Cardiac septum (tissue), 1 donor: ENCODE measurements around the gene CARMIL1. TPM values are rescaled to one million over a fixed set of nuclear protein-coding genes. Genes with fewer than 3 reads are reported as not detected.

ENCODE experiments used
- DNase-seq: peaks from one replicate; pipeline ENCODE4 v3.0.0-alpha.2; 2020; ENCODE audit warnings: low spot score
- intact Hi-C: fragments of 100-400 bp; cut with DNase I; formaldehyde crosslinking; loops from one replicate; pipeline ENCODE4 v1.14.0; 2022
- total RNA-seq: library from RNA; stranded (reverse); fragmentation: NEBNext Ultra II Directional; extraction: Animal tissue kit (Norgen Biotek cat#: 25700); gene quantifications from one replicate; pipeline ENCODE4 v1.2.1, GENCODE V29; 2021
- donor health status: DM: no; HTN: no; CAD: no.

Gene CARMIL1
- total RNA-seq, 1 donor from 2014 or later = 7.5 TPM

DNA sequence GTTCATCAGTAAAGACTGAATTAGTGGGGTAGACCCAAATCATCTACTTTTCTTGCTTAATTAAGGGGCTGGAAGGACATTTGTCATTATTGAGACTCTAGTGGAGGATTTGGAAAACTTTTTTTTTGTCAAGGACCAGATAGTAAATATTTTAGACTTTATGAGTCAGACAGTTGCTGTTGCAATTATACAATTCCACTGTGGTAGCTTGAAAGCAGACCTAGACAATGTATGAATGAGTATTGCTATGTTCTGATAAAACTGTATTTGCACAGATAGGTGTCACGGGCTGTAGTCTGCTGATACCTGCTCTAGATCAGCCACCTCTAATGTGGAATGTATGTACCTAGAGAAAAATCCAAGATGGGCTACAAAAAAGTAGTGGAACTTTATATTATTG is 175.0 kb downstream of the CARMIL1 start:
- no peak for DNase-seq
- intact Hi-C loops = no loop called here

DNA sequence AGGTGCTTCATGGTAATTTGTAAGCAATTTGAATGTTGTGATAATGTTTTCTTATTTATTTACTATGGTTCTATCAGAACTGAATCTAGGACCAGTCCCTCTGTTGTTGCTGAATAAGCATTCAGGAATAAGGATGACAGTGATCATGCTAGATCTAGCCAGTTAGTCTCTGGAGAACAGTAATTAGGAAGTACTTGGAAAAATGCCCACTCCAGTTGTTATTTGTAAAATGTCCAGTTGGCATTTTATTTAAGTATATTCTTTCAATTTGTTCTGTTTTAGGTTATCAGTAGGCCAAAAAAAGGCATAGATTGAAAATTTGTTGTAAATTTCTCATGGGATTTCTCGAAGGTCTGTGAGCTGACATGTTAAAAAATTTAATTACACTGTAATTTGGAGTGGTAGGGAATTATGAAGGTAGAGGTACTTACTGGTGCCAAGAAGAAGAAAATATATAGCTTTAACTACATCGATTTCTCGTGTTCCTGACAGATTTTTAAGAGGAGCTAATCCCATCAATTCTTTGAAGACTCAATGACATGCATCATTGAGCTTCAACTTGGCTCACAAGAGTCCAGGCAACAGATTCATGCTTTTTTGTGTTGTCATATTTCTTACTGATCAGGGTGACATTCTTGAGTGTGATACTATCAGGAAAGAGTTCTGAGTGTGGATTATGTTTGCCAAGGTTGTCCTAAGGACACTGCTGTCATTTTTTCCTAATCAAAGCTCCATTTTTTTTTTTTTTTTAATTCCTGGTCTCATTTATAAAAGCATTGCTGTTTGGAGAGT is 177.3 kb downstream of the CARMIL1 start:
- DNase-seq = no peak
- intact Hi-C loops = no loop called here

DNA sequence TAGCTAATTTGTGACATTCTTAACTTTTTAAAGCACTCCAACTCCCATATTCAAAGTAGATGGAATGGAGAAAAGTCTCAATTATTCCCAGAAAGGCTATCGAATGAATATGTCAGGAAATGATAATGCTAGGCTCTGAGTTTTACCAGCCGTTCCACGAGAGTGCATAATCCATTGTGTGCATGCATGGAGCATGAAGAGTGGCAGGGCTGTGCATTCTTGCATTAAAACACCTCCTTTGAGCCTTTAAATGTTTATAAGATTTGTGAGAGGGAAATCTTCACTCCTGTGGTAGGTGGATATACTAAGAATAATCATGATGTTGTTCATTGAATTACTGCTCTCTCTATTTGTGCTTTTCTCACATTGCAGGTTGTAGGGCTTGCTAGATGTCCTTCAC is 178.3 kb downstream of the CARMIL1 start:
- intact Hi-C loops = no loop called here
- no peak for DNase-seq

DNA sequence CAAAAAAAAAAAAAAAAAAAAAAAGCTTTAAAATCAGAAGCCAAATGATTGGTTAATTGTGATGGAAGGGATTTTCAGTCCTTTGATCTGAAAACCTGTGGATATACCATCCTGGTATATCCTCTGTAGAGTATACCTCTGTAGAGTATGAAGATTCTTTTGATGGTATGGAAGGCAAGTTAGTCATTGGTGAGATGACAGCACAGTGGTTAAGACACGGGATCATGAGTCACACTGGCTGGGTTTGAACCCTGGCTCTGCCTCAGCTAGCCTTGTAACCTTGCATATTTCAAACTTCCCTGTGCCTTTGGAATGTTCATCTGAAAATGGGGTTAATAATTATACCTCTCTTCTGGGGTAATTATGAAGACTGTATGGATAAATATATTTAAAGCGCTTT is 179.3 kb downstream of the CARMIL1 start:
- intact Hi-C loops = no loop called here
- DNase-seq = no peak

DNA sequence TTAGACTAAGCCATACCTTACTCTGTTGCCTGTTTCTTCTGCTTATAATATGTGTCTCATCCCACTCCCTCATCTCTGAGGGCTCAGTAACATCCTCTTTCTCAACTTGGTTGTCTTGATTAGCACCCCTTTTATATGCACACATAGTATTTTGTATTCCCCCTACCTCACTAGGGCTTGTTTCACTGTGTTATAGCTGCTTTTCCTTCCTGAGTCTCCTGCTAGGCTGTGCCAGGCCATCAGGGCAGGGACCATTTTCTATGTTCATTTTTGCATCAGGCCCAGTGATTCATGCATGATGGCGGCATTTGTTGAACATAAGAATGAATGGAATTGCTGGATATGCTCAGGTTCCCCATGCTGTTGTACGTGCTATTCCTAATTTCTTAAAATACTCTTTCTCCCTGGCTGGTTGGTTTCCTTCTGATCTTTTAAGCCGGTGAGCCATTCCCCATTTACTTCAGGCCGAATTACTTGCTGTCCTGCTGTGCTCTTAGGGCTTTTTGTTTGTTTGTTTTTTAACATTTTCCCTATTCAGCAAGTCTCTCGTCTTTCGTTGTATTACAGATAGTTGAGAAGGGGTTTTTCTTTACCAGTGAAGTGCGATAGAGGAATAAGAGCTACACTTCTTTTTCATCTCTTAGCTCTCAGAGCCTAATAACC is 183.2 kb downstream of the CARMIL1 start:
- intact Hi-C loops = no loop called here
- DNase-seq = no peak

DNA sequence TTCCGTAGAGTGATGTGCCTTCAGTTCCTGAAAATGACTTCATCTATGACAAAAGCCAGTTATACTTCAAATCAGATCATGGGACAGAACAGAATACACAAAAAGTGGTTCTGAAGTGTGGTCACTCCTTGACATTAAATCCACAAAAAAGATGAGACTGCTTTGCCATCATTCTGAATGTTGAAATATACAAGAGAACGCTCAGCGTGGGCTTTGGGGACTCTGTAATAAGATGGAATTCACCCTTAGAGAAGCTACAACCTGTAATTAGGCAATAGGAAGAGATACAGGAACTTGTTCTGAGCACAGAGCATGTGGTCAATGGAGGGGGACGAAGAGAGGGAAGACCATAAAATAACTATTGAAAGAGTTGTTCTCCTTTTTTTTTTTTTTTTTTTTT is 184.3 kb downstream of the CARMIL1 start:
- intact Hi-C loops = no loop called here
- no peak for DNase-seq

DNA sequence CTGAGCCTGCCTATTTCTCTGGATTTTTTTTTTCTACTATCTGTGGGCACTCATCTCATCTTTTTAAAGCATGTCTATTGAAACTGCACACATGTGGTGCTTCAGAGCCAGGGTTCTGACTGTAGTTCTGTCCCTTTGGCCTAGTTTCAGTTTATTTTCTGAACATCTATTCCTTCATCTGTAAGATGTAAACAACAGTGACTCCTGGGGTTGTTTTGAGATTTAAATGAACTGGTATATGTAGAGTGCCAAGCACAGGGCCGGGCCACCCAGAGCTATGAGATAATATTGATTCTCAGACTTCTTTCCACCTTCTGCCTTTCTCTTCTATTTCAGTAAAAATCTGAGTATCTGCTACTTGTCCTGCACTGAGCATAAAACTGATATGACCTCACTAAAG is 185.1 kb downstream of the CARMIL1 start:
- no peak for DNase-seq
- intact Hi-C loops = no loop called here

DNA sequence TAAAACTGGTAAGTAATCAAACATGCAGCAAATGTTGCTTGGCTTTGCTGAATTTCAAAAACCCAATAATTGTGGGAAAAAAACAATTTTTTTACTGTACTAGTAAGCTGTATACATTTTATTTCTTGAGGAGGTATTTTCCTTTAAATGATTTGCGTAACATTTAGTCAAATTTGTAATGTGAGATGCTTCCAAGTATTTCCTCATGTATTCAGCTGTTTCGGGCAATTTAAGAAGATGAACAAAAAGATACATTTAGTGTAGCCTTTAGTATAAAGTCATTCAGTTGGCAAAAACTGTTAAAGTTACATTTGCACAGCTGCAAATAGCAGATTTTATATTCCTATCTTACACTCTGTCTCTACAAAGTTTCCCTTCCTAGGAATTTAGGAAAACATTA is 186.8 kb downstream of the CARMIL1 start:
- intact Hi-C loops = no loop called here
- DNase-seq = no peak

DNA sequence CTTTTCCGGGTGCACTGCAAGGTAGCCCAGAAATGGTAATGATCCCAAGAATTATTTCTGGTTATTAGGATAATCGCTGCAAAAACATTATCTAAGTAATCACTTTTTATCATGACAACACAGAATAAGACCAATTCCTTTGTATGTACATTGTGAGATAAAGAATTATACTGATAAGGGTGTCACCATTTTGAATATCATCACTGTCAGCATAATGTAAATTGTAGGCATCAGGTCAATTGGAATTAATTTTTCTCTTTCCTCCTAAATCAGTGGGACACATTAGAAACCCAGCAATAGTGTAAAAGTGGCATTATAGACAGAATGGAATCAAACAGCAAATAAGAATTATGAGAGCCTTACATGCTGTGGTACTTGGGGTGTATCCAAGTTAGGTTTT is 189.7 kb downstream of the CARMIL1 start:
- no peak for DNase-seq
- intact Hi-C loops = no loop called here

DNA sequence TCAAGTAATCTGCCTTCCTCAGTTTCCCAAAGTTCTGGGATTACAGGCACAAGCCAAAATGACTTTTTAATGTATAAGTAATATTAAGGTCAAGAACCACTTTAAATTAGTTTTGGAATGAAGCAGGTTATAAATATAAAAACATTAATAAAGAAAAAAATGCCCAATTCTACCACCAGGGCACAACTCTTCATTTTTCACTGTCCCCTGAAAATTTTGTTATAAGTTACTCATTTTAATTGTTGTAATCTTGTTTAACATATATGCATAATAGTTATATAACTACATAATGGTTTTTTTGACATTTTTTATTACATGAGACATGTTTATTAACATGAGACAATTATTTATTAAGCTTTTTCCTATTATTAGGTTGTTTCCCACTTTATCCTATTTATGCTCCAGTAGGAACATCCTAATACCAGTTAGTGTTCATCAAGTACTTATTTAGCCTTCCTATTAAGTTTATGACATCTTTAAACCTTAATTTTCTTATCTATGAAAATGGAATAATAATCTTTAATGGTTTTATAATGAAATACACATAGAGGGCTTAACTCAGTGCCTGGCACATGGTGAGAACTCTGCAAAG is 190.7 kb downstream of the CARMIL1 start:
- DNase-seq = no peak
- intact Hi-C loops = no loop called here

DNA sequence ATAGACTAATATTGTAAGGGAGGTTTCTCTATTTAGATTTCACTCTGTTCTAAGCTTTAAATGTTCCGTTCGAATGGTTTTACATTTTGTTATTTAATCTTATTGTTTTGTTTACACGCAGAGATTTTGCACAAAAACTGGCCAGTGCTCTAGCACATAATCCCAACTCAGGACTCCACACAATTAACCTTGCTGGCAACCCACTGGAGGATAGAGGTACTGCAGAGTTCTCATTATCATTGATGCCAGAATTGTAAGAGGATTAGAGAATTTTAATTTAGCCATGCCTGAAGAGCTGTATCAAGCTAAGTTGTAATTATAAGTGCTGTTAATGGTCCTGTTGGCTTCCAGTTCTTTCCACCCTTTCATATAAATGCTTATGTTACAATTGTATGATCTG is 193.1 kb downstream of the CARMIL1 start:
- no peak for DNase-seq
- intact Hi-C loops = no loop called here

DNA sequence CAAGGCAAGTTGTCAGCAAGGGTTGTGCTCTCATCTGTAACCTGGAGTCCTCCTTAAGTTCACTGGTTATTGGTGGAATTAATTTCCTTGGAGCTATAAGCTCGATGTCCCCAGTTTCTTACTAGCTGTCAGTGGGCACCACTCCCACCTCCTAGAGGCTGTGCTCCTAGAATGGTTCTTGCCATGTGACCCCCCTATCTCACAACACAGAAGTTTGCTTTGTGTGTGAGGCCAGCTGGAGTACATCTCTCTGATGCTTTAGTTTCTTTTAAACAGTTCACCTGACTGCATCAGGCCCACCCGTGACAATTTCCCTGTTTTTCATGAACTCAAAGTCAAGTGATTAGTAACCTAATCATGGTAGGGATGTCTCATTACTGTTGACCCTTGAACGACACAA is 193.7 kb downstream of the CARMIL1 start:
- intact Hi-C loops = no loop called here
- DNase-seq = no peak

DNA sequence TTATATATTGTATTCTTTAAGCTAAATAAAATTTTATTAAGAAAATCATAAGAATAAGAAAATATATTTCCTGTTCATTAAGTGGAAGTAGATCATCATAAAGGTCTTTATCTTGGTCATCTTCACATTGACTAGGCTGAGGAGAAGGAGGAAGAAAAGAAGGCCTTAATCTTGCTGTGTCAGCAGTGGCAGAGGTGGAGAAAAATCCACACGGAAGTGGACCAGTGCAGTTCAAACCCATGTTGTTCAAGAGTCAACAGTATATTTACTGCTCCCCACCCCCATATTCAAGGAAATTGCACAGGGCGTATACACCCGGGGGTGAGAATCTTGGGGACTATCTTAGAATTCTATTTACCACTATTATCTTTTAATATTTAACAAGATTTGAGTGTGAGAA is 194.3 kb downstream of the CARMIL1 start:
- no peak for DNase-seq
- intact Hi-C loops = no loop called here

DNA sequence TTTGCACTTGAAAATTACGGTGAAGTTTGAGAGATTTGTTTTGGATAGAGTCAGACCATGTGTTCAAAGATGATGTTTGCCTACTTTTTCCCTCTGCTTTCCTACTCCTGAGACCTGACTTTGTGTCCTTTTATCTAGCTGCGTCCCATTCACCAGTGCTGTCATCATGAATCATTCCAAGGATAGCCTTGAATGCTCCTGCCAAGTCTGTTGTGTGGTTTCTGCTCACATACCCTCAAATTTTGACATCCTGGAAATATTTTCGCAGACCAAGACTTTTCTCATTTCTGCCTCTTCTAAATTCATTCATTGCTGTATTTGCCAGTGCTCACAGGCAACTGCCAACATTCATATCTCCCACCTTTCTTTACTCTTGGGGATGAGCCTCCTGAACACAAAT is 197.0 kb downstream of the CARMIL1 start:
- no peak for DNase-seq
- intact Hi-C loops = no loop called here

DNA sequence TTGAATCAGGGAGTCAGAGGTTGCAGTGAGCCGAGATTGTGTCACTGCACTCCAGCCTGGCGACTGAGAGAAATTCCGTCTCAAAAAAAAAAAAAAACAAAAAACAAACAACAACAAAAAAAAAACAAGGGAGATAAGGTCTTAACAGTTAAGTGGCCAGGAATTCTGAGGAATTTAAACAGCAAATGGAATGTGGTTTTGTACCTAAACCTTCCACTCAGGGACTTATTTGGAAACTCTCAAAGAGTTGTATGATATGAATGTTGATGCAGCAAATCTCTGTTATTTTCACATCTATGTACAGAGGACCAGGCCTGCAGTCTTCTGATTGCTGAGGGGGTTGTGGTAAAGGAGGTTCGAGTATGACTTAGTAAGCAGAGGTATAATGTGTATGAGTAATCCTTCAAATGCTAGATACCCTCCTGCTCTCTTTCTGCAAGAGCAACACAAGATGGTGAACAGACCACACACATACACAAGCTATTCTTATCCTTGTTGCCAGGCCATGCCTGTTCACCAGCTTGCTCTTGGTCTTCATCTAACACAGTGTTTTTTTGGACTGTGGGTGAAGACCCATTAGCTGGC is 197.9 kb downstream of the CARMIL1 start:
- no peak for DNase-seq
- intact Hi-C loops = no loop called here

DNA sequence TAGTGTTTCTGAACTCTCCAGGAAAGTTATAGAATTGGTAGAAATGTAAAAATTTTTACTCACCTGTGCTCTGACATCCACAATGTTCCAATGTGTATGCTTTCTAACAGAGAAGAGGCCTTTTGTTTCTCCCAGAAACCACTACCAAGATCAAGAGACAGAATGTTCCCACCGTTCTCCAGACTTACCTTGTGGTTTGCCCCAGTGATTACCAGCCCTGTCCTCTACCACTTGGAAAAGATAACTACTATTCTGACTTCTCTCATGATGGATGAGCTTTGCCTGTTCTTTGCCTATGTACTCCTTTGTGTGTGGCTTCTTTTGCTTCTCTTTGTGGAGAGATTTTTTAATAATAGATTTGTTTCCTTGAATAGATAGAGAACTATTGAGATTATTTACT is 199.8 kb downstream of the CARMIL1 start:
- no peak for DNase-seq
- intact Hi-C loops = no loop called here

DNA sequence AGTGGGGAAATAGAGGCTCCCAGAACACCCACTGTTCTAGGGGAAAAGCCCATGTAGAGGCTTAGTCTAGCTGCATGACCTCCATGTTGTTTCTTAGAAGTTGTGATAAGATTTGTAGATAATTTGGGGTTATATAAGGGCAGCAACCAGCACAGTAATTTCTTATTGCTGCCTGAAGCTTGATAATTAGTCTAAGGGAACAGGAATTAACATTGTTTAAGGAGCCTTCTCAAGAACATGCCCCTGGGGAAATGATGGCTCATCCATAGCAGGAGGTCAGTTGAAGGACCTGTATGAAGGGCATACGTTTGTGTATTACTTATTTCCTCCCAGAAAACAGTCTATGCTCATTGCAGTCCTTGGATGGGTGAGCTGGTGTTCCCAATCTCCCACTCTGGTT is 202.1 kb downstream of the CARMIL1 start:
- intact Hi-C loops = no loop called here
- no peak for DNase-seq

DNA sequence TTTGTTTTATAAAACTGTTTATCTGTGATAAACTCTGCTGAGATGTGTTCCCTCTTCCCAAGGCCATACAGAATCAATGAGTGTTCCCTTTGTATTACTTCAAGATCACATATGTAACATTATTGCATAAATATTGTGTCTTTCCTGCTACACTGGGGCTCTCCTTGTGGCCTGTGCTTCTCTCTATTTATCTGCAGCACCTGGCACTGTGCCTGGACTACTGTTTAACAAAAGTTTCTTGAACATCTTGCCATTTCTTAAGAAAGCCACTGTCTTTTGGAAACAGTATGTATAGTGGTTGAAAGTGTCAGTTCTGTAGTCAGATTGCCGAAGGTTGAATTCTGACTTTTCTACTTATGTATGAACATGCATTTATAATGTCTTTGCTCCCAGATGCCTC is 203.8 kb downstream of the CARMIL1 start:
- no peak for DNase-seq
- intact Hi-C loops = no loop called here

DNA sequence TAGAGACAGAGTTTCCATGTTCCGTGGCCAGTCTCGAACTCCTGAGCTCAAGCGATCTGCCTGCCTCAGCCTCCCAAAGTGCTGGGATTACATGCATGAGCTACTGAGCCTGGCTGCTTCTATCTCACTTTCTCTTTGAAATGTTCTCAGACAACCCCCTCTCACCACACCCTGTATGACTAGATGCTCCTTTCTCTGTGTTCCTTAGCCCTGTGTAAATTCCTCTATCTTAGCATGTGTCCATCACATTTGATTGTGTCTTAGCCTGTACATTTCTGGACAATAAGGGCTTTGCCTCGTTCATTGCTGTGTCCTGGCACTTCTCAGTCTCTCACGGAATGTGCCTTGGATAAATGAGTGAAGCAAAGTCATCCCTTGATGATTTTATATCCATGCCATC is 204.8 kb downstream of the CARMIL1 start:
- intact Hi-C loops = no loop called here
- DNase-seq = no peak

DNA sequence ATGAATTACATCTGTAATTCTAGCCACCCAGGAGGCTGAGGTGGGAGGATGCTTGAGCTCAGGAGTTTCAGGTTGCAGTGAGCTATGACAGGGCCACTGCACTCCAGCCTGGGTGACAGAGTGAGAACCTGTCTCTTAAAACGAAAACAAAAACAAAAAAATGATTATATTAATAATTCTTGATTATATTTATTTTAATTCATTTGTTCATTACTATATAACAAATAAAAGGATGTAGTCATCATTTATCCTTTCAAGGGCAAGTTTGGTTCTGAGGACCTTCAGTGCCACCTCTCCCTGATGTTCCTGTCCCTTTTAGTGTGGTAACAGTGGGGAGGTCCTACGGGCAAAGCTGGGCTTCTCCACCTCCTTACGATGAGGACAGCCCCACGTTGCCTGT is 205.7 kb downstream of the CARMIL1 start:
- intact Hi-C loops = loop anchor here (5.0 kb wide), 1 partner anchor 98 kb away; no protein-coding TSS in a partner anchor
- no peak for DNase-seq
